ENCODE measurements around the gene PCID2.

Gene PCID2

GRCh38 chr13:113150550-113151365 is 57.7 kb downstream of the PCID2 start:
- Histone ChIP-seq H3K36me3 (ENCODE audit: control insufficient read depth in 2 of 2, insufficient read depth in 2 of 2, low read length in 2 of 2) (no peaks in the 10 kb centered on the region), H3K4me3 (ENCODE audit: low read length in 2 of 2) (no peak overlapping the region), H3K9ac (ENCODE audit: low read depth in 1 of 2, low read length in 2 of 2) (no peak overlapping the region), H3K27me3 (ENCODE audit: control insufficient read depth in 2 of 2, insufficient read depth in 2 of 2, low read length in 2 of 2) (peaks cover 4 to 9% of the 10 kb centered on the region in 2 donors), H3K27ac (ENCODE audit: low read depth in 2 of 2, low read length in 2 of 2) (no peak overlapping the region), H3K4me1 (ENCODE audit: control insufficient read depth in 2 of 2, insufficient read depth in 2 of 2, low read length in 2 of 2) (peaks cover 8 to 12% of the 10 kb centered on the region in 2 donors), H3K9me3 (ENCODE audit: control insufficient read depth in 2 of 2, low read length in 2 of 2) (no peaks in the 10 kb centered on the region)

- Histone ChIP-seq H3K9me3 (ENCODE audit: control insufficient read depth in 2 of 2, low read length in 2 of 2) (no peaks in the 10 kb centered on the region), H3K4me1 (ENCODE audit: control insufficient read depth in 2 of 2, insufficient read depth in 2 of 2, low read length in 2 of 2) (peaks cover 8 to 12% of the 10 kb centered on the region in 2 donors), H3K27ac (ENCODE audit: low read depth in 2 of 2, low read length in 2 of 2) (no peak overlapping the region), H3K36me3 (ENCODE audit: control insufficient read depth in 2 of 2, insufficient read depth in 2 of 2, low read length in 2 of 2) (no peaks in the 10 kb centered on the region), H3K27me3 (ENCODE audit: control insufficient read depth in 2 of 2, insufficient read depth in 2 of 2, low read length in 2 of 2) (peaks cover 4 to 9% of the 10 kb centered on the region in 2 donors), H3K4me3 (ENCODE audit: low read length in 2 of 2) (no peak overlapping the region), H3K9ac (ENCODE audit: low read depth in 1 of 2, low read length in 2 of 2) (no peak overlapping the region)
Measured at GRCh38 chr13:113149711-113150549, 58.5 kb downstream of the PCID2 start.

- Histone ChIP-seq H3K9ac (ENCODE audit: low read depth in 1 of 2, low read length in 2 of 2) (no peak overlapping the region), H3K4me1 (ENCODE audit: control insufficient read depth in 2 of 2, insufficient read depth in 2 of 2, low read length in 2 of 2) (peaks cover 8 to 10% of the 10 kb centered on the region in 2 donors), H3K27ac (ENCODE audit: low read depth in 2 of 2, low read length in 2 of 2) (no peak overlapping the region), H3K9me3 (ENCODE audit: control insufficient read depth in 2 of 2, low read length in 2 of 2) (no peaks in the 10 kb centered on the region), H3K27me3 (ENCODE audit: control insufficient read depth in 2 of 2, insufficient read depth in 2 of 2, low read length in 2 of 2) (peaks cover 4 to 9% of the 10 kb centered on the region in 2 donors), H3K36me3 (ENCODE audit: control insufficient read depth in 2 of 2, insufficient read depth in 2 of 2, low read length in 2 of 2) (no peaks in the 10 kb centered on the region), H3K4me3 (ENCODE audit: low read length in 2 of 2) (no peak overlapping the region)
Measured at GRCh38 chr13:113148940-113149503, 59.4 kb downstream of the PCID2 start.

- Histone ChIP-seq H3K36me3 (ENCODE audit: control insufficient read depth in 2 of 2, insufficient read depth in 2 of 2, low read length in 2 of 2) (no peaks in the 10 kb centered on the region), H3K9me3 (ENCODE audit: control insufficient read depth in 2 of 2, low read length in 2 of 2) (no peaks in the 10 kb centered on the region), H3K27ac (ENCODE audit: low read depth in 2 of 2, low read length in 2 of 2) (no peak overlapping the region), H3K4me3 (ENCODE audit: low read length in 2 of 2) (no peak overlapping the region), H3K9ac (ENCODE audit: low read depth in 1 of 2, low read length in 2 of 2) (no peak overlapping the region), H3K4me1 (ENCODE audit: control insufficient read depth in 2 of 2, insufficient read depth in 2 of 2, low read length in 2 of 2) (peaks cover 6 to 8% of the 10 kb centered on the region in 2 donors), H3K27me3 (ENCODE audit: control insufficient read depth in 2 of 2, insufficient read depth in 2 of 2, low read length in 2 of 2) (peaks cover 4 to 9% of the 10 kb centered on the region in 2 donors)
Measured at GRCh38 chr13:113148407-113148806, 60.1 kb downstream of the PCID2 start.

GRCh38 chr13:113147206-113147605 is 61.3 kb downstream of the PCID2 start:
- Histone ChIP-seq H3K4me3 (ENCODE audit: low read length in 2 of 2) (no peak overlapping the region), H3K27ac (ENCODE audit: low read depth in 2 of 2, low read length in 2 of 2) (no peak overlapping the region), H3K4me1 (ENCODE audit: control insufficient read depth in 2 of 2, insufficient read depth in 2 of 2, low read length in 2 of 2) (no peaks in the 10 kb centered on the region), H3K9ac (ENCODE audit: low read depth in 1 of 2, low read length in 2 of 2) (no peak overlapping the region), H3K27me3 (ENCODE audit: control insufficient read depth in 2 of 2, insufficient read depth in 2 of 2, low read length in 2 of 2) (peaks cover 4 to 5% of the 10 kb centered on the region in 2 donors), H3K9me3 (ENCODE audit: control insufficient read depth in 2 of 2, low read length in 2 of 2) (no peaks in the 10 kb centered on the region), H3K36me3 (ENCODE audit: control insufficient read depth in 2 of 2, insufficient read depth in 2 of 2, low read length in 2 of 2) (no peaks in the 10 kb centered on the region)

GRCh38 chr13:113146750-113147149 is 61.7 kb downstream of the PCID2 start:
- H3K9me3 ChIP-seq (ENCODE audit: control insufficient read depth in 2 of 2, low read length in 2 of 2): no peaks in the 10 kb centered on the region
- H3K4me1 ChIP-seq (ENCODE audit: control insufficient read depth in 2 of 2, insufficient read depth in 2 of 2, low read length in 2 of 2): no peaks in the 10 kb centered on the region
- H3K9ac ChIP-seq (ENCODE audit: low read depth in 1 of 2, low read length in 2 of 2): no peak overlapping the region
- H3K27ac ChIP-seq (ENCODE audit: low read depth in 2 of 2, low read length in 2 of 2): no peak overlapping the region
- H3K4me3 ChIP-seq (ENCODE audit: low read length in 2 of 2): no peak overlapping the region
- H3K27me3 ChIP-seq (ENCODE audit: control insufficient read depth in 2 of 2, insufficient read depth in 2 of 2, low read length in 2 of 2): peaks cover under 1% of the 10 kb centered on the region in 2 donors
- H3K36me3 ChIP-seq (ENCODE audit: control insufficient read depth in 2 of 2, insufficient read depth in 2 of 2, low read length in 2 of 2): no peaks in the 10 kb centered on the region

- H3K4me1 ChIP-seq (ENCODE audit: control insufficient read depth in 2 of 2, insufficient read depth in 2 of 2, low read length in 2 of 2): no peaks in the 10 kb centered on the region
Measured at GRCh38 chr13:113145911-113146598, 62.4 kb downstream of the PCID2 start.

GRCh38 chr13:113145496-113145895 is 63.0 kb downstream of the PCID2 start:
- H3K9me3 ChIP-seq (ENCODE audit: control insufficient read depth in 2 of 2, low read length in 2 of 2): no peaks in the 10 kb centered on the region

More at GRCh38 chr13:113145911-113146598, 62.4 kb downstream of the PCID2 start:
- H3K27me3 ChIP-seq (ENCODE audit: control insufficient read depth in 2 of 2, insufficient read depth in 2 of 2, low read length in 2 of 2): no peaks in the 10 kb centered on the region
- no peak overlapping the region for H3K9ac ChIP-seq (ENCODE audit: low read depth in 1 of 2, low read length in 2 of 2)
- no peak overlapping the region for H3K27ac ChIP-seq (ENCODE audit: low read depth in 2 of 2, low read length in 2 of 2)
- H3K4me3 ChIP-seq (ENCODE audit: low read length in 2 of 2): no peak overlapping the region
- no peaks in the 10 kb centered on the region for H3K9me3 ChIP-seq (ENCODE audit: control insufficient read depth in 2 of 2, low read length in 2 of 2)
- no peaks in the 10 kb centered on the region for H3K36me3 ChIP-seq (ENCODE audit: control insufficient read depth in 2 of 2, insufficient read depth in 2 of 2, low read length in 2 of 2)

GRCh38 chr13:113144255-113144629 is 64.2 kb downstream of the PCID2 start:
- Histone ChIP-seq H3K36me3 (ENCODE audit: control insufficient read depth in 2 of 2, insufficient read depth in 2 of 2, low read length in 2 of 2) (no peaks in the 10 kb centered on the region), H3K27me3 (ENCODE audit: control insufficient read depth in 2 of 2, insufficient read depth in 2 of 2, low read length in 2 of 2) (no peaks in the 10 kb centered on the region), H3K4me3 (ENCODE audit: low read length in 2 of 2) (no peak overlapping the region), H3K9me3 (ENCODE audit: control insufficient read depth in 2 of 2, low read length in 2 of 2) (no peaks in the 10 kb centered on the region), H3K4me1 (ENCODE audit: control insufficient read depth in 2 of 2, insufficient read depth in 2 of 2, low read length in 2 of 2) (no peaks in the 10 kb centered on the region), H3K9ac (ENCODE audit: low read depth in 1 of 2, low read length in 2 of 2) (no peak overlapping the region), H3K27ac (ENCODE audit: low read depth in 2 of 2, low read length in 2 of 2) (no peak overlapping the region)

More at GRCh38 chr13:113145496-113145895, 63.0 kb downstream of the PCID2 start:
- Histone ChIP-seq H3K27me3 (ENCODE audit: control insufficient read depth in 2 of 2, insufficient read depth in 2 of 2, low read length in 2 of 2) (no peaks in the 10 kb centered on the region), H3K4me3 (ENCODE audit: low read length in 2 of 2) (no peak overlapping the region), H3K9ac (ENCODE audit: low read depth in 1 of 2, low read length in 2 of 2) (no peak overlapping the region), H3K27ac (ENCODE audit: low read depth in 2 of 2, low read length in 2 of 2) (no peak overlapping the region), H3K36me3 (ENCODE audit: control insufficient read depth in 2 of 2, insufficient read depth in 2 of 2, low read length in 2 of 2) (no peaks in the 10 kb centered on the region), H3K4me1 (ENCODE audit: control insufficient read depth in 2 of 2, insufficient read depth in 2 of 2, low read length in 2 of 2) (no peaks in the 10 kb centered on the region)
